Measurements from ENCODE around the gene MAST4. TPM values are rescaled to one million over a fixed set of nuclear protein-coding genes. Genes with fewer than 3 reads are reported as not detected.

Gene MAST4
- total RNA-seq, 2 donors from 2014 or later: 9.5 to 20.8 TPM

DNA sequence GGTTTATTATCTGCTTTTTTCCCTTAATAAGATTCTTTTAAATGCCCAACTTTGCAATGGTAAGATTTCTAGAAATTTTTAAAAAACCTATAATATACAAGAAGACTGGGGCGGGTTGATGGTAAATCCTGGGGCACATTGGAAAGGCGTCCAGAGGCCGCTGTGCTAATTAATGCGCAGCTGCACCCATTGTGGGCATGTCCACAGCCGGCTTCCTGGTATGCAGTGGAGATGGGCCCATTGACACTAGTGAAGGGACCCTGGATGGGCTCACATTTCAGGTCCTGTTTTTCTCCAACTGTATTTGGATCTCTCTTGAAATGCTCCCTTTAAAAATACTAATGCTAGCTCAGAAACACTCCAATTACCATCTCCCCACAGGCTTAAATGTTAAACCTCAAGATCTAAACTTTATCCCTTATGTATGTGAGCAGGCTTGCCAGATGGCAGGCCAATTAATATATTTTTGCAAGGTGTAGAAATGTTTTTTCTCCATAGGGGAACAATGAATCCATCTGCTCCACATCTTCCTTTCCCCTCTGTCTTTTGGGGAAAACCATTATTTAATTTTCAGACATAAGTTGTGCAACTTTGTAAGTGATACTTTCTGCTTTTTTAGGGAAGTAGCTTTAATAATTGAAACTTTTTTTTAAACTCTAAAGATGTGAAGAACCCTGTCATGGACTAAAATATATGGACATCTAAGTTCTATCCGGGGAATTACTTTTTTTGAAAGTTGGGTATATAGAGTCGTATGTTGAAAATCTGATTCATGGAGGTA lies 423.1 kb downstream of the MAST4 start:
- TF ChIP-seq, protein P1, sequence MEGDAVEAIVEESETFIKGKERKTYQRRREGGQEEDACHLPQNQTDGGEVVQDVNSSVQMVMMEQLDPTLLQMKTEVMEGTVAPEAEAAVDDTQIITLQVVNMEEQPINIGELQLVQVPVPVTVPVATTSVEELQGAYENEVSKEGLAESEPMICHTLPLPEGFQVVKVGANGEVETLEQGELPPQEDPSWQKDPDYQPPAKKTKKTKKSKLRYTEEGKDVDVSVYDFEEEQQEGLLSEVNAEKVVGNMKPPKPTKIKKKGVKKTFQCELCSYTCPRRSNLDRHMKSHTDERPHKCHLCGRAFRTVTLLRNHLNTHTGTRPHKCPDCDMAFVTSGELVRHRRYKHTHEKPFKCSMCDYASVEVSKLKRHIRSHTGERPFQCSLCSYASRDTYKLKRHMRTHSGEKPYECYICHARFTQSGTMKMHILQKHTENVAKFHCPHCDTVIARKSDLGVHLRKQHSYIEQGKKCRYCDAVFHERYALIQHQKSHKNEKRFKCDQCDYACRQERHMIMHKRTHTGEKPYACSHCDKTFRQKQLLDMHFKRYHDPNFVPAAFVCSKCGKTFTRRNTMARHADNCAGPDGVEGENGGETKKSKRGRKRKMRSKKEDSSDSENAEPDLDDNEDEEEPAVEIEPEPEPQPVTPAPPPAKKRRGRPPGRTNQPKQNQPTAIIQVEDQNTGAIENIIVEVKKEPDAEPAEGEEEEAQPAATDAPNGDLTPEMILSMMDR (IDR thresholded peaks at IDR 0.05): no peak
- DNase-seq: no peak
- intact Hi-C loops (cut with DNase I): no loop called here
- Histone ChIP-seq H3K9me3 (no peaks in the 10 kb centered on the region), H3K4me3 (no peak overlapping the region), H3K4me1 (no peaks in the 10 kb centered on the region), H3K9ac (ENCODE audit: low read depth in 2 of 2, low read length in 2 of 2) (no peak overlapping the region), H3K27ac (no peak overlapping the region), H3K27me3 (no peaks in the 10 kb centered on the region), H3K36me3 (no peaks in the 10 kb centered on the region)

DNA sequence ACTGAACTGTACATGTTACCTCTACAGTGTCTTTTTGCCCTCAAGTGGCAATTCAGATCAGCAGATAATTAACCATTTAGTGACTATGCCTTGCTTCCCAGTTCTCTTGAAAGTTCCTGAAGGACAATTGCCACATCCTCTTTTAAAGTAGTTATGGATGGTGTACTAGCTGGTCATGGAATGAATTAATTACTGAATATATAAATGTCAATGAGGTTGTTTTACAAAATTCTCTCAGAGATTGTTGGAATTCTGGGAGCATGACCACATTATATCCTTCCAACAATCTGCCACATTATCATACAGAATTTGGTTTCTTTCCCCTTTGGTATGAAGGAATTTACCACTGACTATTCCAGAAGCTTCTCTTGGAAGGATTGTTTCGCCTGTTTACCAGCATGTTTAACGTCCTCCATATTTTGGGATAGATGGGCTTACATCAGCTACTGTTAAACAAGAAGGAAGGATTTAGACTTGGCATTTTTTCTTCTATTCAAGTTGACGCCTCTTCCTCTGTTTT lies 424.0 kb downstream of the MAST4 start:
- TF ChIP-seq, protein P1 (IDR thresholded peaks at IDR 0.05): no peak
- Histone ChIP-seq H3K4me1 (no peaks in the 10 kb centered on the region), H3K36me3 (no peaks in the 10 kb centered on the region), H3K27ac (no peak overlapping the region), H3K4me3 (no peak overlapping the region), H3K9ac (ENCODE audit: low read depth in 2 of 2, low read length in 2 of 2) (no peak overlapping the region), H3K9me3 (no peaks in the 10 kb centered on the region), H3K27me3 (no peaks in the 10 kb centered on the region)
- DNase-seq: no peak
- intact Hi-C loops (cut with DNase I): no loop called here

DNA sequence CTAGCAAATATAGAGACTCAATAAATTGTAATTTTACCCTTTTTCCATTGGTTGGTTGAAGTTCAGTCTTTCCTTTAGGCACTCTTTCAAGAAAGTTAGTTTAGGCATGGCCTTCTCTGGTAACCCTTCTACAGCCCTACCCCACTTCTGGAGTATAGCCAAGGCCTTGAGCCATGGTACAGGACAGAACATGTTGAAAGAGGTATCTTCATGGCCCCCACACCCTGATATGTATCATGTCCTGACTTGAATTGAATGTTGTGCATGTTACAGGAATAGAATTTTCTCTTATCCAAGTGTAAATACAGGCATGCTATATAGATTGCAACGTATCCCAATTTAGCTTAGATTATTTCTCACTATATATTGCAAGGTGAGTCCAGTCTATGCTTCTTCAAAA lies 424.8 kb downstream of the MAST4 start:
- H3K9ac ChIP-seq (ENCODE audit: low read depth in 2 of 2, low read length in 2 of 2): no peak overlapping the region
- H3K27ac ChIP-seq: no peak overlapping the region
- no peak for DNase-seq

DNA sequence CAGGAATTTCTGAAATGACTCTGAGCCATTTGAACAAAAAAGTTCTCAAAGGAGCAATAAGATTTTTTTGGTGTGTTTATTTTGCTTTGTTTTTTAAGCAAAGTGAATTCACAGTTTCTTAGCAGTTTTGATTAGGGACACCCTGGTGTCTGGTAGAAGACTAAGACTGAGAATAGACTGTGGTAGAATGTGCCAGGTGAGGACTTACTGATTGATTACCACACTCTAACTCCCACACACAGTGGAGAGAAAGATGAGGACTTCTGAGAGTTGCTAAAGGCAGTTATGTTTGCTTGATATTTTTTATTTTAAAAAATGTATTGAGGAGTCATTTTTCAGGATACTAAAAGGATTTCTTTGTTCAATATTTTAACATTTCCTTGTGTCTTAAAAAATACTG lies 425.3 kb downstream of the MAST4 start:
- Histone ChIP-seq H3K27me3 (no peaks in the 10 kb centered on the region), H3K36me3 (no peaks in the 10 kb centered on the region), H3K9ac (ENCODE audit: low read depth in 2 of 2, low read length in 2 of 2) (no peak overlapping the region), H3K4me3 (no peak overlapping the region), H3K4me1 (no peaks in the 10 kb centered on the region), H3K27ac (no peak overlapping the region), H3K9me3 (no peaks in the 10 kb centered on the region)
- intact Hi-C loops (cut with DNase I): no loop called here
- DNase-seq: no peak
- TF ChIP-seq, protein P1 (IDR thresholded peaks at IDR 0.05): no peak

More for the DNA sequence above, 424.8 kb downstream of the MAST4 start:
- H3K27me3 ChIP-seq: no peaks in the 10 kb centered on the region
- TF ChIP-seq, protein P1 (IDR thresholded peaks at IDR 0.05): no peak
- no peaks in the 10 kb centered on the region for H3K9me3 ChIP-seq
- no peaks in the 10 kb centered on the region for H3K4me1 ChIP-seq
- no peak overlapping the region for H3K4me3 ChIP-seq
- H3K36me3 ChIP-seq: no peaks in the 10 kb centered on the region
- intact Hi-C loops (cut with DNase I): no loop called here

DNA sequence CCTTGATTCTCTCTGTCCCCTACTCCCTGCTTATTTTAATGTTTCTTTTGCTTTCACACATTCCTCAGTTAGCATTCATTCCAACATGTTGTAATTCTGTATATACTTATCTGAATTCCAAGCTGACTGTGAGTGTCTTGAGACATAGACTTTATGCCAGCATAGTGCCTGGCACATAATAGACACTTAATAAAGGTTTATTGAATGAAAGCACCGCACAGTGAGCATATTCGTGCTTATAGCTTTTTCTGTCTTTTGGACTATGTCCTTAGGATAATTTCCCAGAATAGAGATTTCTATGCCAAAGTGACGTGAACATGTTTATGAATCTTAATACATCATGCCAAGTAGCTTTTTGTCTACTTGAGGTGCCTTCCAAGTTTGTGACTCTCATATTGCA lies 425.8 kb downstream of the MAST4 start:
- H3K9ac ChIP-seq (ENCODE audit: low read depth in 2 of 2, low read length in 2 of 2): no peak overlapping the region
- no peaks in the 10 kb centered on the region for H3K27me3 ChIP-seq
- H3K36me3 ChIP-seq: no peaks in the 10 kb centered on the region
- no peak overlapping the region for H3K4me3 ChIP-seq
- TF ChIP-seq, protein P1 (IDR thresholded peaks at IDR 0.05): no peak
- no peak overlapping the region for H3K27ac ChIP-seq
- intact Hi-C loops (cut with DNase I): no loop called here
- DNase-seq: no peak
- H3K9me3 ChIP-seq: no peaks in the 10 kb centered on the region
- no peaks in the 10 kb centered on the region for H3K4me1 ChIP-seq
